Measurements from ENCODE around the gene TSPAN10. TPM values are rescaled to one million over a fixed set of nuclear protein-coding genes. Genes with fewer than 3 reads are reported as not detected.
A peak's percentile ranks its signal among the peaks of the same experiment; 100 is the strongest.

The TSPAN10 gene
- total RNA-seq, 2 donors from 2014 or later, result 1.3 to 1.8 TPM

DNA sequence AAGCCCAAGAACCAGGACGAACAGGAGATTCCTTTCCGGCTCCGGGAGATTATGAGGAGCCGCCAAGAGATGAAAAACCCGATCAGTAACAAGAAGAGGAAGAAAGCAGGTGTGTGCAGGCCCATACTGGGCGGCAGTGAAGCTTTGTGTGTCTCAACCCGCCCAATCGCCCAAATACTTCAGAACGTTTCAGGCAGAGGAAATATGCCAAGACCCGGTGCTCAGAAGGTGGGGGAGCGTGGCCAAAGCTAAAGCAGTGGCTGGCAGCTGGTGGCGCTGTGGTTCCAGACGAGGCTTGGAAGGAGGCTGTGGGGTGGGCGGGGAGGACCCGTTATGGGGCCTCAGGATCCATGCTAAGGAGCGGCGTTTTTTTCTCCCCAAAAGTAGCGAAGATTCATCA, 30.8 kb downstream of the TSPAN10 start:
- peak; percentile 86 for DNase-seq

DNA sequence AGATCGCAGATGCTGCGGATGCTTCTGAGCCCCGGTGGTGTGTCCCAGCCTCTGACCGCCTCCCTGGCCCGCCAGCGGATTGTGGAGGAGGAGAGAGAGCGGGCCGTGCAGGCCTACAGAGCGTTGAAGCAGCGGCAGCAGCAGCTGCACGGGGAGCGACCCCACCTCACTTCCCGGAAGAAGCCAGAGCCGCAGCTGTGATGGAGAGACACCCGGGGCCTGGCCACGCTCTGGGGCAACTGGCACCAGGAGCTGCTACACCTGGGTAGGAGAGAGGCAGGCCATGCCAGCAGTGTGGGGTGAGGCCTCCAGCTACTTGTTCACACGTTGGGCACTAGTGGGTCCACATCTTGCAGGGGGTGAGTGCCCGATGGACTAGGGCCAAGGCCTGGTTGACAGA, 35.5 kb downstream of the TSPAN10 start:
- Mint-ChIP-seq H3K27me3 (ENCODE audit: insufficient read depth) (no peaks in the 10 kb centered on the region), H3K4me1 (peaks cover 9% of the 10 kb centered on the region), H3K9me3 (peaks cover 4% of the 10 kb centered on the region), H3K4me3 (no peak overlapping the region), H3K36me3 (ENCODE audit: low read depth) (peaks cover 58% of the 10 kb centered on the region), H3K27ac (no peak overlapping the region)
- Histone ChIP-seq H3K4me1 (ENCODE audit: control insufficient read depth, insufficient read depth, low read length) (peaks cover 9% of the 10 kb centered on the region), H3K27ac (ENCODE audit: low read depth, low read length) (no peak overlapping the region), H3K36me3 (ENCODE audit: control insufficient read depth, insufficient read depth, low read length) (peaks cover 61% of the 10 kb centered on the region), H3K27me3 (ENCODE audit: control insufficient read depth, insufficient read depth, low read length, poor library complexity, severe bottlenecking) (no peaks in the 10 kb centered on the region), H3K9ac (ENCODE audit: extremely low read depth, low read length, poor library complexity, severe bottlenecking) (no peak overlapping the region), H3K9me3 (ENCODE audit: control insufficient read depth, low read length) (no peaks in the 10 kb centered on the region), H3K4me3 (ENCODE audit: low read length) (no peak overlapping the region)
- TF ChIP-seq, protein P1, sequence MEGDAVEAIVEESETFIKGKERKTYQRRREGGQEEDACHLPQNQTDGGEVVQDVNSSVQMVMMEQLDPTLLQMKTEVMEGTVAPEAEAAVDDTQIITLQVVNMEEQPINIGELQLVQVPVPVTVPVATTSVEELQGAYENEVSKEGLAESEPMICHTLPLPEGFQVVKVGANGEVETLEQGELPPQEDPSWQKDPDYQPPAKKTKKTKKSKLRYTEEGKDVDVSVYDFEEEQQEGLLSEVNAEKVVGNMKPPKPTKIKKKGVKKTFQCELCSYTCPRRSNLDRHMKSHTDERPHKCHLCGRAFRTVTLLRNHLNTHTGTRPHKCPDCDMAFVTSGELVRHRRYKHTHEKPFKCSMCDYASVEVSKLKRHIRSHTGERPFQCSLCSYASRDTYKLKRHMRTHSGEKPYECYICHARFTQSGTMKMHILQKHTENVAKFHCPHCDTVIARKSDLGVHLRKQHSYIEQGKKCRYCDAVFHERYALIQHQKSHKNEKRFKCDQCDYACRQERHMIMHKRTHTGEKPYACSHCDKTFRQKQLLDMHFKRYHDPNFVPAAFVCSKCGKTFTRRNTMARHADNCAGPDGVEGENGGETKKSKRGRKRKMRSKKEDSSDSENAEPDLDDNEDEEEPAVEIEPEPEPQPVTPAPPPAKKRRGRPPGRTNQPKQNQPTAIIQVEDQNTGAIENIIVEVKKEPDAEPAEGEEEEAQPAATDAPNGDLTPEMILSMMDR (conservative IDR thresholded peaks at IDR 0.05), result no peak
- WGBS, 2 experiments (ENCODE audit: insufficient coverage in 1 of 2, insufficient read length in 1 of 2), result 94 to 97% methylated on average over 18 of the region's 18 CpGs
- DNase-seq, result no peak

More for the DNA sequence above, 30.8 kb downstream of the TSPAN10 start:
- Histone ChIP-seq H3K36me3 (ENCODE audit: control insufficient read depth, insufficient read depth, low read length) (peaks cover 55% of the 10 kb centered on the region), H3K4me3 (ENCODE audit: low read length) (peak overlapping the region; percentile 96), H3K9ac (ENCODE audit: extremely low read depth, low read length, poor library complexity, severe bottlenecking) (no peak overlapping the region), H3K9me3 (ENCODE audit: control insufficient read depth, low read length) (no peaks in the 10 kb centered on the region), H3K4me1 (ENCODE audit: control insufficient read depth, insufficient read depth, low read length) (peaks cover 15% of the 10 kb centered on the region), H3K27me3 (ENCODE audit: control insufficient read depth, insufficient read depth, low read length, poor library complexity, severe bottlenecking) (no peaks in the 10 kb centered on the region), H3K27ac (ENCODE audit: low read depth, low read length) (no peak overlapping the region)
- Mint-ChIP-seq H3K27ac (peak overlapping the region; percentile 37), H3K4me1 (peaks cover 13% of the 10 kb centered on the region), H3K36me3 (ENCODE audit: low read depth) (peaks cover 58% of the 10 kb centered on the region), H3K9me3 (no peaks in the 10 kb centered on the region), H3K27me3 (ENCODE audit: insufficient read depth) (no peaks in the 10 kb centered on the region), H3K4me3 (peak overlapping the region; percentile 72)
- TF ChIP-seq, protein P1 (conservative IDR thresholded peaks at IDR 0.05), result peak; percentile 46
- 91 to 96% methylated on average over 13 to 18 of the region's 18 CpGs for WGBS, 2 experiments (ENCODE audit: insufficient coverage in 1 of 2, insufficient read length in 1 of 2)

GRCh38 chr17:81672954-81673353, 36.0 kb downstream of the TSPAN10 start:
- Mint-ChIP-seq H3K27ac (no peak overlapping the region), H3K36me3 (ENCODE audit: low read depth) (peaks cover 54% of the 10 kb centered on the region), H3K4me1 (peaks cover 5% of the 10 kb centered on the region), H3K4me3 (no peak overlapping the region), H3K27me3 (ENCODE audit: insufficient read depth) (no peaks in the 10 kb centered on the region), H3K9me3 (peaks cover 4% of the 10 kb centered on the region)
- H3K27me3 ChIP-seq (ENCODE audit: control insufficient read depth, insufficient read depth, low read length, poor library complexity, severe bottlenecking), result no peaks in the 10 kb centered on the region
- H3K4me1 ChIP-seq (ENCODE audit: control insufficient read depth, insufficient read depth, low read length), result peaks cover 4% of the 10 kb centered on the region
- no peak for DNase-seq
- WGBS, 2 experiments (ENCODE audit: insufficient coverage in 1 of 2, insufficient read length in 1 of 2), result 94 to 96% methylated on average over 14 to 16 of the region's 16 CpGs
- no peak overlapping the region for H3K27ac ChIP-seq (ENCODE audit: low read depth, low read length)
- peaks cover 57% of the 10 kb centered on the region for H3K36me3 ChIP-seq (ENCODE audit: control insufficient read depth, insufficient read depth, low read length)
- TF ChIP-seq, protein P1 (conservative IDR thresholded peaks at IDR 0.05), result no peak
- H3K9ac ChIP-seq (ENCODE audit: extremely low read depth, low read length, poor library complexity, severe bottlenecking), result no peak overlapping the region
- no peaks in the 10 kb centered on the region for H3K9me3 ChIP-seq (ENCODE audit: control insufficient read depth, low read length)
- no peak overlapping the region for H3K4me3 ChIP-seq (ENCODE audit: low read length)
